ENCODE data around the gene ADCY9.
A peak's percentile ranks its signal among the peaks of the same experiment; 100 is the strongest.

Gene ADCY9

GRCh38 chr16:4094127-4094773, 22.0 kb downstream of the ADCY9 start:
- 0 out of 2 replicates have a peak, but pooled peaks have one; percentile 3 for TF ChIP-seq CTCF (IDR thresholded peaks at IDR 0.05; ENCODE audit: control insufficient read depth, extremely low read depth, insufficient read depth)
- no peak for DNase-seq (ENCODE audit: low read depth)
- no peak overlapping the region for H3K4me3 ChIP-seq (ENCODE audit: low read depth, low read length)

GRCh38 chr16:4093495-4094126, 22.6 kb downstream of the ADCY9 start:
- no peak for TF ChIP-seq CTCF (IDR thresholded peaks at IDR 0.05; ENCODE audit: control insufficient read depth, extremely low read depth, insufficient read depth)
- H3K4me3 ChIP-seq (ENCODE audit: low read depth, low read length) = no peak overlapping the region
- DNase-seq (ENCODE audit: low read depth) = no peak

- DNase-seq (ENCODE audit: low read depth) = no peak
- no peak overlapping the region for H3K4me3 ChIP-seq (ENCODE audit: low read depth, low read length)
Observed at GRCh38 chr16:4092547-4093265, 23.5 kb downstream of the ADCY9 start.

GRCh38 chr16:4091240-4092012, 24.8 kb downstream of the ADCY9 start:
- H3K4me3 ChIP-seq (ENCODE audit: low read depth, low read length) = no peak overlapping the region
- no peak for TF ChIP-seq CTCF (IDR thresholded peaks at IDR 0.05; ENCODE audit: control insufficient read depth, extremely low read depth, insufficient read depth)
- DNase-seq (ENCODE audit: low read depth) = no peak

More at GRCh38 chr16:4092547-4093265, 23.5 kb downstream of the ADCY9 start:
- TF ChIP-seq CTCF (IDR thresholded peaks at IDR 0.05; ENCODE audit: control insufficient read depth, extremely low read depth, insufficient read depth) = no peak

- no peak for DNase-seq (ENCODE audit: low read depth)
- no peak overlapping the region for H3K4me3 ChIP-seq (ENCODE audit: low read depth, low read length)
- TF ChIP-seq CTCF (IDR thresholded peaks at IDR 0.05; ENCODE audit: control insufficient read depth, extremely low read depth, insufficient read depth) = no peak
Observed at GRCh38 chr16:4090351-4090851, 25.8 kb downstream of the ADCY9 start.

GRCh38 chr16:4089811-4090301, 26.4 kb downstream of the ADCY9 start:
- no peak for DNase-seq (ENCODE audit: low read depth)
- no peak for TF ChIP-seq CTCF (IDR thresholded peaks at IDR 0.05; ENCODE audit: control insufficient read depth, extremely low read depth, insufficient read depth)
- H3K4me3 ChIP-seq (ENCODE audit: low read depth, low read length) = no peak overlapping the region
